Measurements from ENCODE around the gene SLC38A3. TPM values are rescaled to one million over a fixed set of nuclear protein-coding genes. Genes with fewer than 3 reads are reported as not detected.
A peak's percentile ranks its signal among the peaks of the same experiment; 100 is the strongest.
"Not testable (repeated sequence)": the region's sequence is repeated elsewhere in the genome, so short reads cannot be mapped to it uniquely, and the experiment has no call there.

Gene SLC38A3
- polyA plus RNA-seq, 1 experiment, result 0.06 TPM

- no peak for DNase-seq (ENCODE audit: low read depth, low spot score)
- ChIA-PET CTCF (interaction anchor here (0.8 to 1.7 kb wide), 3 partner anchors 13 to 33 kb away, joined by 3 to 6 read pairs (median 6); no protein-coding TSS in a partner anchor), POLR2A (no interaction called here)
- Histone ChIP-seq H3K9me3 (ENCODE audit: control insufficient read depth, insufficient read depth, low read length) (no peaks in the 10 kb centered on the region; the same call in 1 of the 2 replicates), H3K4me3 (ENCODE audit: low read depth, low read length) (no peak overlapping the region), H3K27me3 (ENCODE audit: control insufficient read depth, insufficient read depth, low read length) (no peaks in the 10 kb centered on the region), H3K27ac (ENCODE audit: low read depth, low read length) (no peak overlapping the region)
- no peak for TF ChIP-seq CTCF (IDR thresholded peaks at IDR 0.05; ENCODE audit: low read depth, low read length)
Measured at GRCh38 chr3:50261505-50261904, 56.4 kb downstream of the SLC38A3 start.

- H3K9me3 ChIP-seq (ENCODE audit: control insufficient read depth, insufficient read depth, low read length); H3K27ac ChIP-seq (ENCODE audit: low read depth, low read length); H3K4me3 ChIP-seq (ENCODE audit: low read depth, low read length); H3K27me3 ChIP-seq (ENCODE audit: control insufficient read depth, insufficient read depth, low read length); POLR2A ChIA-PET; DNase-seq (ENCODE audit: low read depth, low spot score): not testable (repeated sequence)
- CTCF ChIA-PET, result interaction anchor here (0.8 to 1.7 kb wide), 2 partner anchors 13 to 15 kb away, joined by 6 read pairs; no protein-coding TSS in a partner anchor
Measured at GRCh38 chr3:50262200-50262599, 57.1 kb downstream of the SLC38A3 start.

GRCh38 chr3:50262778-50263177, 57.7 kb downstream of the SLC38A3 start:
- ChIA-PET CTCF (interaction anchor here (1.0 to 2.8 kb wide), 3 partner anchors 12 to 36 kb away, joined by 3 to 22 read pairs (median 4); no protein-coding TSS in a partner anchor), POLR2A (interaction anchor here (0.5 kb wide), 1 partner anchor 59 kb away, joined by 3 read pairs; no protein-coding TSS in a partner anchor)
- no peak for DNase-seq (ENCODE audit: low read depth, low spot score)
- Histone ChIP-seq H3K4me3 (ENCODE audit: low read depth, low read length) (no peak overlapping the region), H3K9me3 (ENCODE audit: control insufficient read depth, insufficient read depth, low read length) (no peaks in the 10 kb centered on the region; the same call in 1 of the 2 replicates), H3K27ac (ENCODE audit: low read depth, low read length) (no peak overlapping the region), H3K27me3 (ENCODE audit: control insufficient read depth, insufficient read depth, low read length) (no peaks in the 10 kb centered on the region)
- TF ChIP-seq CTCF (IDR thresholded peaks at IDR 0.05; ENCODE audit: low read depth, low read length), result no peak

GRCh38 chr3:50263478-50264382, 58.7 kb downstream of the SLC38A3 start:
- no peaks in the 10 kb centered on the region; the same call in 1 of the 2 replicates for H3K9me3 ChIP-seq (ENCODE audit: control insufficient read depth, insufficient read depth, low read length)
- DNase-seq (ENCODE audit: low read depth, low spot score), result no peak
- TF ChIP-seq CTCF (IDR thresholded peaks at IDR 0.05; ENCODE audit: low read depth, low read length), result no peak
- peak overlapping the region; percentile 10; the same call in 1 of the 2 replicates for H3K4me3 ChIP-seq (ENCODE audit: low read depth, low read length)
- no peaks in the 10 kb centered on the region for H3K27me3 ChIP-seq (ENCODE audit: control insufficient read depth, insufficient read depth, low read length)
- POLR2A ChIA-PET, result interaction anchor here (0.5 to 1.5 kb wide), 8 partner anchors 12 to 137 kb away, joined by 3 to 18 read pairs (median 4); partner anchors contain the start of genes GNAI2 and LSMEM2
- CTCF ChIA-PET, result interaction anchor here (1.0 to 2.8 kb wide), 4 partner anchors 8 to 37 kb away, joined by 3 to 22 read pairs (median 4); no protein-coding TSS in a partner anchor
- peak overlapping the region; percentile 81 for H3K27ac ChIP-seq (ENCODE audit: low read depth, low read length)

GRCh38 chr3:50264383-50264963, 59.4 kb downstream of the SLC38A3 start:
- peak; percentile 91 for DNase-seq (ENCODE audit: low read depth, low spot score)
- Histone ChIP-seq H3K27me3 (ENCODE audit: control insufficient read depth, insufficient read depth, low read length) (no peaks in the 10 kb centered on the region), H3K4me3 (ENCODE audit: low read depth, low read length) (peak overlapping the region; percentile 10; the same call in 1 of the 2 replicates), H3K9me3 (ENCODE audit: control insufficient read depth, insufficient read depth, low read length) (no peaks in the 10 kb centered on the region; the same call in 1 of the 2 replicates), H3K27ac (ENCODE audit: low read depth, low read length) (peak overlapping the region; percentile 84)
- CTCF ChIA-PET, result interaction anchor here (0.6 to 2.8 kb wide), 4 partner anchors 9 to 140 kb away, joined by 3 to 22 read pairs (median 4); no protein-coding TSS in a partner anchor
- POLR2A ChIA-PET, result interaction anchor here (0.5 to 1.5 kb wide), 13 partner anchors 12 to 83 kb away, joined by 3 to 18 read pairs (median 4); partner anchors contain the start of genes GNAI2, HYAL3, LSMEM2 and NAA80
- TF ChIP-seq CTCF (IDR thresholded peaks at IDR 0.05; ENCODE audit: low read depth, low read length), result no peak
